ENCODE measurements around the gene DNAJC5. TPM values are rescaled to one million over a fixed set of nuclear protein-coding genes. Genes with fewer than 3 reads are reported as not detected.
A peak's percentile ranks its signal among the peaks of the same experiment; 100 is the strongest.

The DNAJC5 gene
- total RNA-seq, 2 experiments from 2014 or later = 47.3 to 48.1 TPM

DNA sequence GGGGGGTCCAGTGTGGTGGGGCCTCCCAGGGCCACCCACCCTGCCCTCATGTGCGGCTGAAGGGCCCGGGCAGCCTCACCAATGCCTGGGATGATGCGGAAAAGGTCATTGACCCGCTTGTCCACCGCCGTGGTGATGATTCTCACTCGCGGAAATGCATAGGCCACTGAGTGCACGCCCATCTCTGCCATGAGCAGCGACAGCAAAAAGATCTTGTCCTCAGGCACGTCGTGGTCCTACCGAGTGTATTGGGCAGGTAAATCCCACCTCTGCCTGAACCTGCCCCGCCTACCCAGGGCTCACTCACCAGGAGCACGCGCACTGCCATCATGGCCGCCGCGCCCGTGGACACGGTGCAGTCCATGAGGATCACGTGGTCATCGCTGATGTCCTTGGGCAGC lies 45.1 kb downstream of the DNAJC5 start:
- ATAC-seq (no peak), DNase-seq (no peak)
- Mint-ChIP-seq H3K4me1 (ENCODE audit: low read depth) (peaks cover 17% of the 10 kb centered on the region), H3K36me3 (ENCODE audit: low read depth) (peaks cover 36% of the 10 kb centered on the region), H3K9me3 (ENCODE audit: insufficient read depth) (no peaks in the 10 kb centered on the region), H3K27ac (no peak overlapping the region), H3K4me3 (no peak overlapping the region), H3K27me3 (ENCODE audit: low read depth) (no peaks in the 10 kb centered on the region)
- CTCF ChIA-PET = interaction anchor here (0.7 kb wide), 1 partner anchor 28 kb away, joined by 4 read pairs; no protein-coding TSS in a partner anchor
- POLR2A ChIA-PET = interaction anchor here (1.0 kb wide), 1 partner anchor 419 kb away, joined by 3 read pairs; no protein-coding TSS in a partner anchor

DNA sequence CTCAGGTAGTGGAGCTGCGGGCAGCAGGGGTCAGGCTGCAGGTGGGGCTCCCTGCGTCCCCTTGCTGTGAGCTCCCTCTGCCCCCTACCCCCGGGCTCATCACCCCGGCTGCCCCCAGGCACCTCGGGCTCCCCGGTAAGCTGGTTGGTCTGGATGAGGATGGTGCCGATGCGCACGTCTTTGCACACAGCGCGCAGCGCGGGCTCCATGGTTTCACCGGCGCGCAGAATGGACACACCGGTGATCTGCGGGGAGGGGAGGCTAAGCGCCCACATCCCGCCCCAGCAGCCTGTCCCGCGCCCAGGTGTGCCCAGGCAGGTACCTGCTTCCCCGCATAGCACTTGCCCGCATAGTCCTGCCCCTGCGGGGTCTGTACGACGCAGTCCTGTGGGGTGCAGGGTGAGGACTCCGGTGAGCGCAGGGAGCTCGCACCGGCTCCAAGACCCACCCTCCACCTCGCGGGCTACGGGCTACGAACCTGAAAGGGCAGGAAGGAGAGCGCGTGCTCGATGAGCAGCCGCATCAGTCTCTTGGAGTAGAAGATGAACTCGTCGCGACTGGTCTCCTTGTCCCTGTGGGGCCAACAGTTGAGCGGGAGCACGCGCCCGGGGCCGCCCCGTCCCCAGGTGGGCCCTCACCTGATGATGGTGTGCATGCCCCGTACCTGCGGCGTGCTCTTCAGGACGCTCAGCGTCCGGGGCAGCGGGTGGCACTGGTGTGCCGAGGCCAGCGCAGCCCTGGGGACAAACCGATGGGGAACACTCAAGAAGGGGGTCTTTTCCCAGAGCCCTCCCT lies 45.7 kb downstream of the DNAJC5 start:
- Mint-ChIP-seq H3K4me1 (ENCODE audit: low read depth) (peaks cover 17% of the 10 kb centered on the region), H3K27me3 (ENCODE audit: low read depth) (no peaks in the 10 kb centered on the region), H3K9me3 (ENCODE audit: insufficient read depth) (no peaks in the 10 kb centered on the region), H3K4me3 (peak overlapping the region; percentile 36), H3K27ac (peak overlapping the region; percentile 93), H3K36me3 (ENCODE audit: low read depth) (peaks cover 36% of the 10 kb centered on the region)
- POLR2A ChIA-PET = no interaction called here
- DNase-seq (no peak), ATAC-seq (no peak)
- CTCF ChIA-PET = no interaction called here

- ChIA-PET CTCF (interaction anchor here (0.9 kb wide), 1 partner anchor 39 kb away, joined by 3 read pairs; no protein-coding TSS in a partner anchor), POLR2A (interaction anchor here (0.6 to 1.0 kb wide), 2 partner anchors 10 to 27 kb away, joined by 3 read pairs; no protein-coding TSS in a partner anchor)
- peak; percentile 89 for ATAC-seq
- Mint-ChIP-seq H3K9me3 (ENCODE audit: insufficient read depth) (no peaks in the 10 kb centered on the region), H3K27me3 (ENCODE audit: low read depth) (no peaks in the 10 kb centered on the region), H3K27ac (peak overlapping the region; percentile 93), H3K36me3 (ENCODE audit: low read depth) (peaks cover 31% of the 10 kb centered on the region), H3K4me3 (peak overlapping the region; percentile 36), H3K4me1 (ENCODE audit: low read depth) (peaks cover 17% of the 10 kb centered on the region)
- DNase-seq = peak; percentile 98
Measured at GRCh38 chr20:63941282-63942081, 46.6 kb downstream of the DNAJC5 start.

- peak; percentile 20 for ATAC-seq
- H3K36me3 Mint-ChIP-seq (ENCODE audit: low read depth) = peaks cover 30% of the 10 kb centered on the region
- peak; percentile 75 for DNase-seq
- ChIA-PET CTCF (interaction anchor here (1.3 kb wide), 1 partner anchor 31 kb away, joined by 4 read pairs; no protein-coding TSS in a partner anchor), POLR2A (interaction anchor here (0.6 to 1.7 kb wide), 4 partner anchors 9 to 26 kb away, joined by 3 to 5 read pairs (median 3); partner anchors contain the start of gene UCKL1)
- H3K4me3 Mint-ChIP-seq = peak overlapping the region; percentile 23
- peak overlapping the region; percentile 94 for H3K27ac Mint-ChIP-seq
- H3K27me3 Mint-ChIP-seq (ENCODE audit: low read depth) = no peaks in the 10 kb centered on the region
- peaks cover 24% of the 10 kb centered on the region for H3K4me1 Mint-ChIP-seq (ENCODE audit: low read depth)
- no peaks in the 10 kb centered on the region for H3K9me3 Mint-ChIP-seq (ENCODE audit: insufficient read depth)
Measured at GRCh38 chr20:63942250-63942951, 47.5 kb downstream of the DNAJC5 start.

- H3K4me3 Mint-ChIP-seq = no peak overlapping the region
- POLR2A ChIA-PET = interaction anchor here (0.7 to 1.7 kb wide), 2 partner anchors 13 to 17 kb away, joined by 3 to 5 read pairs; partner anchors contain the start of gene UCKL1
- no peak for DNase-seq
- peaks cover 31% of the 10 kb centered on the region for H3K4me1 Mint-ChIP-seq (ENCODE audit: low read depth)
- H3K27me3 Mint-ChIP-seq (ENCODE audit: low read depth) = no peaks in the 10 kb centered on the region
- no peaks in the 10 kb centered on the region for H3K9me3 Mint-ChIP-seq (ENCODE audit: insufficient read depth)
- CTCF ChIA-PET = interaction anchor here (0.6 to 1.3 kb wide), 2 partner anchors 31 to 32 kb away, joined by 3 to 4 read pairs; no protein-coding TSS in a partner anchor
- H3K36me3 Mint-ChIP-seq (ENCODE audit: low read depth) = peaks cover 26% of the 10 kb centered on the region
- H3K27ac Mint-ChIP-seq = peak overlapping the region; percentile 55
- ATAC-seq = no peak
Measured at GRCh38 chr20:63942969-63943807, 48.3 kb downstream of the DNAJC5 start.

GRCh38 chr20:63943808-63944077 lies 48.8 kb downstream of the DNAJC5 start:
- POLR2A ChIA-PET = interaction anchor here (1.7 kb wide), 1 partner anchor 12 kb away, joined by 5 read pairs; the partner anchor contains the start of gene UCKL1
- CTCF ChIA-PET = interaction anchor here (1.3 kb wide), 1 partner anchor 30 kb away, joined by 4 read pairs; no protein-coding TSS in a partner anchor

GRCh38 chr20:63944078-63944941 lies 49.4 kb downstream of the DNAJC5 start:
- H3K27ac Mint-ChIP-seq = no peak overlapping the region
- H3K27me3 Mint-ChIP-seq (ENCODE audit: low read depth) = no peaks in the 10 kb centered on the region
- no peak for DNase-seq
- peaks cover 27% of the 10 kb centered on the region for H3K36me3 Mint-ChIP-seq (ENCODE audit: low read depth)
- H3K9me3 Mint-ChIP-seq (ENCODE audit: insufficient read depth) = no peaks in the 10 kb centered on the region
- H3K4me1 Mint-ChIP-seq (ENCODE audit: low read depth) = peaks cover 43% of the 10 kb centered on the region
- no peak overlapping the region for H3K4me3 Mint-ChIP-seq
- ATAC-seq = no peak
- ChIA-PET POLR2A (interaction anchor here (1.7 kb wide), 1 partner anchor 12 kb away, joined by 5 read pairs; the partner anchor contains the start of gene UCKL1), CTCF (interaction anchor here (1.3 kb wide), 1 partner anchor 29 kb away, joined by 4 read pairs; no protein-coding TSS in a partner anchor)

More at GRCh38 chr20:63943808-63944077, 48.8 kb downstream of the DNAJC5 start:
- DNase-seq (no peak), ATAC-seq (no peak)
- no peaks in the 10 kb centered on the region for H3K27me3 Mint-ChIP-seq (ENCODE audit: low read depth)
- H3K27ac Mint-ChIP-seq = peak overlapping the region; percentile 55
- H3K9me3 Mint-ChIP-seq (ENCODE audit: insufficient read depth) = no peaks in the 10 kb centered on the region
- no peak overlapping the region for H3K4me3 Mint-ChIP-seq
- peaks cover 37% of the 10 kb centered on the region for H3K4me1 Mint-ChIP-seq (ENCODE audit: low read depth)
- H3K36me3 Mint-ChIP-seq (ENCODE audit: low read depth) = peaks cover 27% of the 10 kb centered on the region

GRCh38 chr20:63945031-63945658 lies 50.2 kb downstream of the DNAJC5 start:
- H3K36me3 Mint-ChIP-seq (ENCODE audit: low read depth) = peaks cover 25% of the 10 kb centered on the region
- no peak overlapping the region for H3K4me3 Mint-ChIP-seq
- no peaks in the 10 kb centered on the region for H3K9me3 Mint-ChIP-seq (ENCODE audit: insufficient read depth)
- no peaks in the 10 kb centered on the region for H3K27me3 Mint-ChIP-seq (ENCODE audit: low read depth)
- POLR2A ChIA-PET = no interaction called here
- DNase-seq (no peak), ATAC-seq (no peak)
- CTCF ChIA-PET = interaction anchor here (1.1 kb wide), 1 partner anchor 112 kb away, joined by 3 read pairs; no protein-coding TSS in a partner anchor
- H3K27ac Mint-ChIP-seq = peak overlapping the region; percentile 46
- H3K4me1 Mint-ChIP-seq (ENCODE audit: low read depth) = peaks cover 50% of the 10 kb centered on the region

DNA sequence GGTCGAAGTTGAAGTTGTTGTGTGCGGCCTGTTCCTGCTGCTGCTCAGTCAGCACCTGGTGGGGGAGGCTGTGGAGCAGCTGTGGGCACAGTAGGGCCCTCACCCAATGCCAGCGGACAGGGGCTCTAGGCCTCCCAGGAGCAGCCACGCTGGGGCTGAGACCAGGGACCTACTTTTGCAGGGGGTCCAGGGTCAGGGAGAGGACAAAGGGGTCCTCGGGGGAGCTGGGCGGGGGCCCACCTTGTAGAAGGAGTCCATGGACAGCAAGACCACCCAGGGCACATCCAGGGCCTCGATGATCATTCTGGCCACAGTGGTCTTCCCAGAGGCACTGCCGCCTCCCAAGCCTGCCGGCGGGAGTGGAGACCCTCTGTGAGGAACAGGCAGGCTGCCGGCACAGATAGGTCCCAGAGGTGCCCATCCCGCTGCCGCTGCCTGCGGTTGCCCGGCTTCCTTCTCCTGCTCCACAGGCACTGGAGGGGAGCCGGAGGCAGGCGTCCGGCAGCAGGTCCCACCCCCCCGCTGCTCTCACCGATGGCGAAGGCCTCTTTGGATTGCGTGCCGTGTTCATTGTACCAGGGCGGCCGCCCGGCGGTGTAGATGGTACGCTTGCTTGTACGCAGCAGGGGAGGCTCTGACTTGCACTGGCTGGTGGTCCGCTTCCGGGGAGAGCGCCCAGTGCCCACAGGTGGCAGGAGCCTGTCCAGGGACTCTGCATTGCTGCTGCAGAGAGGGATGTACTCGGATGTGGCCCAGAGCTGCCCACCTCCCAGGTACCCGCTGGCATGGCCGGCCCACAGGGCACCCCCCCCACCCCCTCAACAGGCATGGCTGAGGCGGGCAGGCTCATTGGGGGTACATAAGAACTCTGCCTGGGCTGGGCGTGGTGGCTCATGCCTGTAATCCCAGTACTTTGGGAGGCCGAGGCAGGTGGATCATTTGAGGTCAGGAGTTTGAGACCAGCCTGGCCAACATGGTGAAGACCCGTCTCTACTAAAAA lies 51.3 kb downstream of the DNAJC5 start:
- ATAC-seq = no peak
- H3K9me3 Mint-ChIP-seq (ENCODE audit: insufficient read depth) = no peaks in the 10 kb centered on the region
- CTCF ChIA-PET = interaction anchor here (0.6 to 1.1 kb wide), 2 partner anchors 111 to 174 kb away, joined by 3 read pairs; no protein-coding TSS in a partner anchor
- H3K27me3 Mint-ChIP-seq (ENCODE audit: low read depth) = no peaks in the 10 kb centered on the region
- DNase-seq = no peak
- H3K4me1 Mint-ChIP-seq (ENCODE audit: low read depth) = peaks cover 46% of the 10 kb centered on the region
- no peak overlapping the region for H3K27ac Mint-ChIP-seq
- H3K36me3 Mint-ChIP-seq (ENCODE audit: low read depth) = peaks cover 19% of the 10 kb centered on the region
- POLR2A ChIA-PET = no interaction called here
- H3K4me3 Mint-ChIP-seq = no peak overlapping the region
